Sigmoid colon (tissue), 7 donors: Measurements from ENCODE around the gene AP2S1. TPM values are rescaled to one million over a fixed set of nuclear protein-coding genes. Genes with fewer than 3 reads are reported as not detected.

ENCODE experiments used
- DNase-seq: peaks from one replicate; pipeline ENCODE4 v3.0.0-alpha.2; 2019
- H3K27ac ChIP-seq, 4 donors: fragments of 200-600 bp; sonication (generic); one replicate each; pipeline ENCODE4 v1.5.1; 2016 to 2019; ENCODE audit warnings: mild to moderate bottlenecking in 1 of 4
- H3K27me3 ChIP-seq, 3 donors: fragments of 200-600 bp; sonication (generic); one replicate each; pipeline ENCODE4 v1.5.1; 2019; ENCODE audit warnings: mild to moderate bottlenecking in 1 of 3
- H3K36me3 ChIP-seq, 4 donors: fragments of 200-600 bp; sonication (generic); one replicate each; pipeline ENCODE4 v1.5.1; 2016 to 2019
- H3K4me1 ChIP-seq, 4 donors: fragments of 200-600 bp; sonication (generic); one replicate each; pipeline ENCODE4 v1.5.1; 2017 to 2019
- H3K4me3 ChIP-seq, 4 donors: fragments of 200-600 bp; sonication (generic); one replicate each; pipeline ENCODE4 v1.5.1; 2017 to 2019; ENCODE audit warnings: mild to moderate bottlenecking in 2 of 4, moderate library complexity in 1 of 4
- H3K9me3 ChIP-seq, 4 donors: fragments of 200-600 bp in 3 of 4; sonication (generic) in 3 of 4; one replicate each; pipeline versions ENCODE4 v1.5.1 to v1.6.1; 2013 to 2019
- CTCF ChIP-seq, 4 experiments: fragments of 450-650 bp in 3 of 4; fragments of 200-600 bp in 1 of 4; IDR thresholded peaks; one replicate each; pipeline ENCODE4 v1.5.1; 2016 to 2019; ENCODE audit warnings: antibody characterized with exemption in 4 of 4, mild to moderate bottlenecking in 3 of 4, moderate library complexity in 2 of 4
- EP300 ChIP-seq, 4 donors: sonication (generic); formaldehyde crosslinking; IDR thresholded peaks; one replicate each; pipeline ENCODE4 v1.6.1; 2017; ENCODE audit warnings: antibody characterized with exemption in 4 of 4
- POLR2A ChIP-seq, 2 donors: fragments of 450-650 bp; IDR thresholded peaks; one replicate each; pipeline ENCODE4 v1.6.1; 2016; ENCODE audit warnings: antibody characterized with exemption in 2 of 2, mild to moderate bottlenecking in 2 of 2, moderate library complexity in 2 of 2
- POLR2AphosphoS5 ChIP-seq, 4 donors: sonication (generic); formaldehyde crosslinking; IDR thresholded peaks; one replicate each; pipeline ENCODE4 v1.6.1; 2017; ENCODE audit warnings: antibody characterized with exemption in 4 of 4
- WGBS, 2 donors: extraction: QIAGEN DNeasy Blood & Tissue Kit; methylation state at CpG; one replicate each; pipeline ENCODE4 v1.1.7; 2013; 5-methylcytosine and 5-hydroxymethylcytosine counted together
- intact Hi-C: fragments of 100-400 bp; cut with DNase I; formaldehyde crosslinking; loops from one replicate; pipeline ENCODE4 v1.15.1; 2023
- polyA plus RNA-seq, 3 donors: library from polyadenylated mRNA; stranded (reverse); fragments of 200-250 nt; gene quantifications; one replicate each; pipeline ENCODE4 v1.2.3, GENCODE V29; 2013
- total RNA-seq, 4 donors: library from RNA; depleted of rRNA; stranded (reverse); fragments of >200 nt; gene quantifications; one replicate each; pipeline ENCODE4 v1.1.0, GENCODE V29; 2016
- donor health status: healthy with polysubstance abuse.
- donor health status: Bipolar disorder and iron deficiency.
- donor health status: healthy.

AP2S1 gene
- total and polyA plus RNA-seq, 7 donors, result 52.4 to 167 (median 84.3) TPM

GRCh38 chr19:46803555-46803954, 47.1 kb downstream of the AP2S1 start:
- Histone ChIP-seq H3K27ac (no peak overlapping the region), H3K4me1 (no peaks in the 10 kb centered on the region), H3K4me3 (no peak overlapping the region), H3K36me3 (no peaks in the 10 kb centered on the region), H3K27me3 (no peaks in the 10 kb centered on the region), H3K9me3 (no peaks in the 10 kb centered on the region)
- intact Hi-C loops, result no loop called here
- DNase-seq, result no peak
- TF ChIP-seq POLR2AphosphoS5 (IDR thresholded peaks at IDR 0.05) (no peak), EP300 (IDR thresholded peaks at IDR 0.05) (no peak), CTCF (IDR thresholded peaks at IDR 0.05) (no peak), POLR2A (IDR thresholded peaks at IDR 0.05) (no peak)
- 21 to 68% methylated on average over 2 of the region's 2 CpGs for WGBS, 2 donors

- no peaks in the 10 kb centered on the region for H3K36me3 ChIP-seq
- DNase-seq, result no peak
- no peak overlapping the region for H3K27ac ChIP-seq
- H3K4me3 ChIP-seq, result no peak overlapping the region
- no peaks in the 10 kb centered on the region for H3K4me1 ChIP-seq
- no peaks in the 10 kb centered on the region for H3K9me3 ChIP-seq
- no peak for TF ChIP-seq CTCF (IDR thresholded peaks at IDR 0.05)
- no peak for TF ChIP-seq POLR2A (IDR thresholded peaks at IDR 0.05)
- no peak for TF ChIP-seq POLR2AphosphoS5 (IDR thresholded peaks at IDR 0.05)
- TF ChIP-seq EP300 (IDR thresholded peaks at IDR 0.05), result no peak
- intact Hi-C loops, result no loop called here
- WGBS, 2 donors, result 95 to 97% methylated on average over 5 of the region's 5 CpGs
- H3K27me3 ChIP-seq, result no peaks in the 10 kb centered on the region
Measured at GRCh38 chr19:46802152-46802551, 48.5 kb downstream of the AP2S1 start.

- H3K27ac ChIP-seq, result no peak overlapping the region
- 94 to 96% methylated on average over 2 of the region's 2 CpGs for WGBS, 2 donors
Measured at GRCh38 chr19:46798713-46799112, 51.9 kb downstream of the AP2S1 start.

GRCh38 chr19:46797881-46798280, 52.8 kb downstream of the AP2S1 start:
- Histone ChIP-seq H3K4me1 (no peaks in the 10 kb centered on the region), H3K9me3 (no peaks in the 10 kb centered on the region), H3K27me3 (no peaks in the 10 kb centered on the region), H3K27ac (no peak overlapping the region), H3K36me3 (no peaks in the 10 kb centered on the region), H3K4me3 (no peak overlapping the region)
- TF ChIP-seq CTCF (IDR thresholded peaks at IDR 0.05) (no peak), POLR2A (IDR thresholded peaks at IDR 0.05) (no peak), POLR2AphosphoS5 (IDR thresholded peaks at IDR 0.05) (no peak), EP300 (IDR thresholded peaks at IDR 0.05) (no peak)
- WGBS, 2 donors, result 96 to 99% methylated on average over 1 of the region's 1 CpG
- no peak for DNase-seq
- intact Hi-C loops, result no loop called here

More at GRCh38 chr19:46798713-46799112, 51.9 kb downstream of the AP2S1 start:
- intact Hi-C loops, result no loop called here
- no peak for DNase-seq
- H3K36me3 ChIP-seq, result no peaks in the 10 kb centered on the region
- no peaks in the 10 kb centered on the region for H3K9me3 ChIP-seq
- no peak for TF ChIP-seq EP300 (IDR thresholded peaks at IDR 0.05)
- no peak for TF ChIP-seq POLR2A (IDR thresholded peaks at IDR 0.05)
- no peak for TF ChIP-seq CTCF (IDR thresholded peaks at IDR 0.05)
- TF ChIP-seq POLR2AphosphoS5 (IDR thresholded peaks at IDR 0.05), result no peak
- H3K4me3 ChIP-seq, result no peak overlapping the region
- H3K27me3 ChIP-seq, result no peaks in the 10 kb centered on the region
- no peaks in the 10 kb centered on the region for H3K4me1 ChIP-seq

- no peak for TF ChIP-seq CTCF (IDR thresholded peaks at IDR 0.05)
- no peak for TF ChIP-seq POLR2A (IDR thresholded peaks at IDR 0.05)
- TF ChIP-seq EP300 (IDR thresholded peaks at IDR 0.05), result no peak
- no peak for TF ChIP-seq POLR2AphosphoS5 (IDR thresholded peaks at IDR 0.05)
- no peak for DNase-seq
- intact Hi-C loops, result no loop called here
- Histone ChIP-seq H3K36me3 (no peaks in the 10 kb centered on the region), H3K4me1 (peaks cover 0 to 20% (median 13%) of the 10 kb centered on the region in 4 donors), H3K4me3 (no peak overlapping the region), H3K27ac (no peak overlapping the region), H3K9me3 (no peaks in the 10 kb centered on the region), H3K27me3 (no peaks in the 10 kb centered on the region)
- WGBS, 2 donors, result 40 to 71% methylated on average over 5 of the region's 5 CpGs
Measured at GRCh38 chr19:46791944-46792343, 58.7 kb downstream of the AP2S1 start.
